Natural killer cell (primary cell): ENCODE results near the gene MSL3B.

Experiments used
- ATAC-seq, 3 donors: fragments of 150-1000 bp in 2 of 3; fragments of 200-7000 bp in 1 of 3; cut with Tn5 transposase; 1 replicate in 1 of 3; 2 replicates in 2 of 3; pipeline ENCODE4 v1.10.0; 2021; ENCODE audit warnings: mild to moderate bottlenecking in 2 of 3, moderate library complexity in 2 of 3
- DNase-seq, 2 donors: peaks; one replicate each; pipeline versions ENCODE4 v3.0.0 to v3.0.0-alpha.2; 2013 to 2021; ENCODE audit warnings: mixed read lengths in 1 of 2
- H3K27ac ChIP-seq: one replicate; pipeline ENCODE4 v1.5.1; 2013; ENCODE audit warnings: mild to moderate bottlenecking, low read length
- H3K27me3 ChIP-seq: one replicate; pipeline ENCODE4 v1.6.1; 2013; ENCODE audit warnings: low read length; ENCODE audit not compliant: control insufficient read depth, insufficient read depth
- H3K36me3 ChIP-seq: one replicate; pipeline ENCODE4 v1.6.1; 2013; ENCODE audit warnings: low read length; ENCODE audit not compliant: control insufficient read depth, insufficient read depth
- H3K4me1 ChIP-seq: one replicate; pipeline ENCODE4 v1.6.1; 2013; ENCODE audit warnings: low read length; ENCODE audit not compliant: control insufficient read depth, insufficient read depth
- H3K4me3 ChIP-seq: one replicate; pipeline ENCODE4 v1.5.1; 2013; ENCODE audit warnings: low read length
- H3K9me3 ChIP-seq: one replicate; pipeline ENCODE4 v1.6.1; 2013; ENCODE audit warnings: low read length; ENCODE audit not compliant: control insufficient read depth, insufficient read depth
- H3K27ac Mint-ChIP-seq, 2 donors: one replicate each; pipeline ENCODE4 v1.8.0; 2022; ENCODE audit warnings: mild to moderate bottlenecking in 2 of 2, mixed read lengths in 2 of 2, moderate library complexity in 1 of 2
- H3K27me3 Mint-ChIP-seq, 2 donors: one replicate each; pipeline ENCODE4 v1.8.0; 2022; ENCODE audit warnings: low read depth in 2 of 2, mixed read lengths in 2 of 2
- H3K36me3 Mint-ChIP-seq: one replicate; pipeline ENCODE4 v1.8.0; 2022; ENCODE audit warnings: mixed read lengths
- H3K4me1 Mint-ChIP-seq, 2 donors: one replicate each; pipeline ENCODE4 v1.8.0; 2022; ENCODE audit warnings: mixed read lengths in 2 of 2
- H3K4me3 Mint-ChIP-seq: one replicate; pipeline ENCODE4 v1.8.0; 2022; ENCODE audit warnings: mild to moderate bottlenecking, moderate library complexity, mixed read lengths
- H3K9me3 Mint-ChIP-seq, 2 donors: one replicate each; pipeline ENCODE4 v1.8.0; 2022; ENCODE audit warnings: mixed read lengths in 2 of 2
- WGBS: methylation state at CpG from one replicate; pipeline ENCODE4 v1.1.7; 2013; ENCODE audit warnings: missing lambda C conversion rate; ENCODE audit not compliant: insufficient coverage; 5-methylcytosine and 5-hydroxymethylcytosine counted together
- intact Hi-C: fragments of 100-400 bp; cut with micrococcal nuclease; formaldehyde crosslinking; loops from one replicate; pipeline ENCODE4 v1.14.2; 2022
- TF ChIP-seq, protein P1 (sequence below): fragments of 200-600 bp; IDR thresholded peaks from one replicate; pipeline ENCODE4 v1.8.0; 2022; ENCODE audit warnings: antibody characterized with exemption

The MSL3B gene

DNA sequence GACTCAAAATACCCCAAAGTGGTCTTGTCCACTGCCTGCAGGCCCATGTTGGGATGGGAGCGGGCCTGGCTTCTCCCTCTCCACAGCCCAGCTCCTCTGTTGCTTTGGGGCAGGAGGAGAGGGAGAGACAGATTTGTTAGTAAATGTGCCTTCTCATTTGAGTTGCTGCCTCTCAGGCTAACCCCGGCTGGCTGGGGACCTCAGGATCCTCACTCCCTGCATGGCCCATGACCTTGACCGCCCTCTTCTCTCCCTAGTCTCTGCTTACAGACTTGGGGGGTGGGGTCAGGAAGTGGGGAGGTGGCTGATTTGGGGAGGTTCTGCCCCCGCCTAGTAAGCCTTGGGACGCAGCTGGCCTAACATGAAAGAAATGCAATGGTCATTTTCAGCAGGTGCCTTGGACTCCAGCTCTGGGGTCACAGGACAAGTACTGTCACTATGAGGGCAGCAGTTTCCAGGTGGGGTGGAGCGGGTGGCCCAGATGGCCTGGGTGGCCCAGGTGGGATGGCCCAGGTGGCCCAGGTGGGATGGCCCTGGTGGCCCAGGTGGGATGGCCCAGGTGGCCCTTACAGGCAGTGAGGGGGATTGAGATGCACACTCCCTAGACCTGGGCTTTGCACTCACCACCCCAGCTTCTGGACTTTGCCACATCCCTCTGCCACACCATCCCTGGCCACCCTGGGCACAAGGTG, 37.9 kb downstream of the MSL3B start:
- Mint-ChIP-seq H3K27me3 (peaks cover 0 to 6% of the 10 kb centered on the region in 2 donors), H3K9me3 (no peaks in the 10 kb centered on the region)

GRCh38 chr2:233829193-233830110, 38.7 kb downstream of the MSL3B start:
- Histone ChIP-seq H3K27ac (no peak overlapping the region), H3K27me3 (no peaks in the 10 kb centered on the region), H3K9me3 (no peaks in the 10 kb centered on the region), H3K36me3 (no peaks in the 10 kb centered on the region), H3K4me1 (no peaks in the 10 kb centered on the region), H3K4me3 (no peak overlapping the region)
- TF ChIP-seq, protein P1, sequence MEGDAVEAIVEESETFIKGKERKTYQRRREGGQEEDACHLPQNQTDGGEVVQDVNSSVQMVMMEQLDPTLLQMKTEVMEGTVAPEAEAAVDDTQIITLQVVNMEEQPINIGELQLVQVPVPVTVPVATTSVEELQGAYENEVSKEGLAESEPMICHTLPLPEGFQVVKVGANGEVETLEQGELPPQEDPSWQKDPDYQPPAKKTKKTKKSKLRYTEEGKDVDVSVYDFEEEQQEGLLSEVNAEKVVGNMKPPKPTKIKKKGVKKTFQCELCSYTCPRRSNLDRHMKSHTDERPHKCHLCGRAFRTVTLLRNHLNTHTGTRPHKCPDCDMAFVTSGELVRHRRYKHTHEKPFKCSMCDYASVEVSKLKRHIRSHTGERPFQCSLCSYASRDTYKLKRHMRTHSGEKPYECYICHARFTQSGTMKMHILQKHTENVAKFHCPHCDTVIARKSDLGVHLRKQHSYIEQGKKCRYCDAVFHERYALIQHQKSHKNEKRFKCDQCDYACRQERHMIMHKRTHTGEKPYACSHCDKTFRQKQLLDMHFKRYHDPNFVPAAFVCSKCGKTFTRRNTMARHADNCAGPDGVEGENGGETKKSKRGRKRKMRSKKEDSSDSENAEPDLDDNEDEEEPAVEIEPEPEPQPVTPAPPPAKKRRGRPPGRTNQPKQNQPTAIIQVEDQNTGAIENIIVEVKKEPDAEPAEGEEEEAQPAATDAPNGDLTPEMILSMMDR: no peak
- Mint-ChIP-seq H3K4me3 (no peak overlapping the region), H3K4me1 (no peaks in the 10 kb centered on the region), H3K36me3 (no peaks in the 10 kb centered on the region), H3K9me3 (no peaks in the 10 kb centered on the region), H3K27me3 (peaks cover 0 to 6% of the 10 kb centered on the region in 2 donors), H3K27ac (no peak overlapping the region)
- DNase-seq: no peak
- intact Hi-C loops: no loop called here
- WGBS: 92% methylated on average over 15 of the region's 15 CpGs
- no peak for ATAC-seq

More for the DNA sequence above, 37.9 kb downstream of the MSL3B start:
- DNase-seq: no peak
- Mint-ChIP-seq H3K27ac (no peak overlapping the region), H3K4me1 (no peaks in the 10 kb centered on the region), H3K36me3 (no peaks in the 10 kb centered on the region), H3K4me3 (no peak overlapping the region)
- TF ChIP-seq, protein P1: no peak
- Histone ChIP-seq H3K27me3 (no peaks in the 10 kb centered on the region), H3K27ac (no peak overlapping the region), H3K9me3 (no peaks in the 10 kb centered on the region), H3K4me1 (no peaks in the 10 kb centered on the region), H3K36me3 (no peaks in the 10 kb centered on the region), H3K4me3 (no peak overlapping the region)
- 92% methylated on average over 5 of the region's 6 CpGs for WGBS
- ATAC-seq: no peak
- intact Hi-C loops: no loop called here

DNA sequence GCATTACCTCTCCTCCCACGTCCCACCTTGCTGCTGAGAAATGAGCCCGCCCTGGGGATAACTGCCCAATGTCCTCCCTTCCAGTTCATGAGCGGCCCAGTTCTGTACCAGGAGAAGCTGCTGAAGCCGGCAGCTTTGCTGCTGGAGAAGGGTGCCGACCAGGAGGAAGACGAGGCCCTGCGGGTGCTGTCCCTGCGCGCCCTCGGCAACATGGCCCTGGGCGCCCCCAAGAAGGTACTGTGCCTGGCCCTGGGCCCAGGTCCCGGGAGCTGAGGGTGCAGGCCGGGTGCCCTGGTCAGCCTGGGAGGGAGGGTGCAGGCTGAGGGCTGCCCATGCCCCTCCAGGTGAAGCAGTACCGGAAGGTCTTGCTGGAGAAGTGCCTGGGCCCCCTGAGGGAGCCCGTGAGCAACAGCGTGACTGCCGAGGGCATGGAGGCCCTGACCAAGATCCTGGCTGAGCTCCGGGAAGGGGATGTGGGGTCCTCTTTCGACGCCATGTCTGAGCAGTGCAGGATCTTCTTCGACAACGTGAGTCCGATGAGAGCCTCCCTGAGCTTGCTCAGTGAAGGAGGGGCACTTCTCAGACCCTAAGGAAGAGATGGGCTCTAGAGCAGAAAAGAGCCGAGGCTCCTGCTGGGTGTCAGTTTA, 39.5 kb downstream of the MSL3B start:
- Mint-ChIP-seq H3K4me3 (no peak overlapping the region), H3K27me3 (peaks cover 0 to 6% of the 10 kb centered on the region in 2 donors), H3K36me3 (no peaks in the 10 kb centered on the region), H3K9me3 (no peaks in the 10 kb centered on the region), H3K27ac (no peak overlapping the region), H3K4me1 (no peaks in the 10 kb centered on the region)
- no peaks in the 10 kb centered on the region for H3K9me3 ChIP-seq
- no peak overlapping the region for H3K27ac ChIP-seq
- no peaks in the 10 kb centered on the region for H3K36me3 ChIP-seq
- H3K4me1 ChIP-seq: no peaks in the 10 kb centered on the region
- ATAC-seq (peak in 1 of 3 donors; percentile 21), DNase-seq (no peak)
- TF ChIP-seq, protein P1: no peak
- intact Hi-C loops: no loop called here
- WGBS: 89% methylated on average over 24 of the region's 24 CpGs
- H3K27me3 ChIP-seq: no peaks in the 10 kb centered on the region
- no peak overlapping the region for H3K4me3 ChIP-seq
